Inferior parietal cortex (tissue), 1 donor: ENCODE data around the gene TEX36.
"Not testable (repeated sequence)": the region's sequence is repeated elsewhere in the genome, so short reads cannot be mapped to it uniquely, and the experiment has no call there.

Experiments used
- DNase-seq: peaks from one replicate; pipeline ENCODE4 v3.0.0-alpha.2; 2016; ENCODE audit errors: extremely low spot score

TEX36 gene

DNA sequence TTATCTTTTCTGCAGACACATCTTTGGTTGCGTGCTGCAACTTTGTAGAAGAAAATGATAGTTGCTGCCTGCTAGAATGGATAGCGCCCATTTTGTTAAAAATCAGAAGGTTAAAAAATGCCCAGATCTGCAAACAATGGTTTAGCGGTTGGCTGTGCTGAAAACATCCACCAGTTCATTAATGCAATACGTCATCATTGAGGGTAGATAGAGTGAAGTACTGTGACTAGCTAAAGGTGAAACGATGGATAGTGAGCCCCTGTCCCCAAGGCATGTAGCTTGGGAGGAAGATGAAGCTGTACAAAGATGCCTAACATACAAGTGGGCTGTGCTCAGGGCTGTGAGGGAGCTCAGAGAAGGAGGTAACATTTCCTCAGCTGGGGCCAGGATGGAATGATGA, 48.4 kb downstream of the TEX36 start:
- no peak for DNase-seq

- DNase-seq = no peak
These were observed 49.4 kb downstream of the TEX36 start for GRCh38 chr10:125633517-125633999.

DNA sequence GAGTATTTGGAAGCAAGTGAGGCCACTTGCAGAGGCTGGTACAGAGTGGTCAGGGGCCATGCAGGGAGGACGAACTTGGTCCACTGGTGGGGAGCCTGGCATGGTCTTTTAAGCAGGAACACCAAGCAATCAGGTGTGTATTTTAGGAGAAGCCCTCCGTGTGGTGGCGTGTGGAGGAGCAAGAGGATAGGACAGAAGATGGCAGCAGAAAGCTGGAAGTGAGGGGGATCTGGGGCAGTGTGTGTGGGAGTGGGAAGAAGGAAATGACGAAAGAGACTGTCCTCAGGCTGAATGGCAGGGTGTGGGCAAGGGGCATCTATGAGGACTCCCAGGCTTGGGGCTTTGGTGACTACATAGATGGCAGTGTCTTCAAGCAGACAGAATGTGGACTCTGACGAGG, 51.2 kb downstream of the TEX36 start:
- DNase-seq = no peak

DNA sequence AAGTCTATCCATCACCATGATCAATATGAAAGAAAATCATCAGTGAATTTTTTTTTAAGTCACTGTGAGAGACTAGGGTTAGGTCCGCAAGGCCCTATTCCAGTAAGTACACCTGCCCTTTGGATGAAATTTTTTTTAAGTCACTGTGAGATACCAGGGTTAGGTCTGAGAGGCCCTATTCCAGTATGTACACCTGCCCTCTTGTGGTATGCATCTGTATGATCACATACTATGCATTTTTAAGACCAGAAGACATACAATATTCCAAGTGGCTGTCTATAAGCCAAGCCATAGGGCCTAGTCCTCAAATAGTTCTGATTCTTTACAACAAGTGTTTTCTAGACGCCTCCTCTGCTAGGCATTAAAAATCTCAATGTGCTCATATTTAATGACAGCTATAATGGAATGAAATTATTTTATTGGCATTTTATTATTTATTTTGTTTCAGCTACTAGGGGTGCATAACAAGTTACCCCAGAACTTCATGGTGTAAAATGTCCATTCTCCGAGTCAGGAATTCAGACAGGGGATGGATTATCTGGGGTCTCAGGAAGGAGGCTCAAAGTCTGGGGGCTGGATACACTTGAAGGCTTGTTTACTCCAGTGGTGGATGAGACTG, 53.1 kb downstream of the TEX36 start:
- no peak for DNase-seq

- no peak for DNase-seq
These were observed 54.6 kb downstream of the TEX36 start for GRCh38 chr10:125628104-125629049.

GRCh38 chr10:125627646-125628045, 55.3 kb downstream of the TEX36 start:
- no peak for DNase-seq

- no peak for DNase-seq
These were observed 56.3 kb downstream of the TEX36 start for GRCh38 chr10:125626671-125627070.

DNA sequence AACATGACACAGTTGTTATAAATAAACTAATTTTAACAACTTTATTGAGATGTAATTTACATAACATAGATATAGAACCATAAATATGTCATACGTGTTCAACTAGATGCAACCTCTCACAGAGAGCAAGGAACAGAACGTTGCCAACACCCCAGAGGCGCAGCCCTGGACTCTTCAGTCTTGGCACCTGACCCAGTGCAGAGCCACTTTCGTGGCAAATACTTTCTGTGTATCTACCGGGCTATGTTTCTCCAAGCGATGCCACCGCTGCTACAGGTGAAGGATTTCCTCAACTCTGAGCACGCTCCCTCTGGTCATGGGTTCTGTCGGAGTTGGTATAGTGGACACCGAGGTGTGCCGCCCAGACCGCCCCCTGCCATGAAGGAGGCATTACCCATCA, 57.4 kb downstream of the TEX36 start:
- DNase-seq = no peak

GRCh38 chr10:125624800-125625199, 58.2 kb downstream of the TEX36 start:
- DNase-seq = no peak

DNA sequence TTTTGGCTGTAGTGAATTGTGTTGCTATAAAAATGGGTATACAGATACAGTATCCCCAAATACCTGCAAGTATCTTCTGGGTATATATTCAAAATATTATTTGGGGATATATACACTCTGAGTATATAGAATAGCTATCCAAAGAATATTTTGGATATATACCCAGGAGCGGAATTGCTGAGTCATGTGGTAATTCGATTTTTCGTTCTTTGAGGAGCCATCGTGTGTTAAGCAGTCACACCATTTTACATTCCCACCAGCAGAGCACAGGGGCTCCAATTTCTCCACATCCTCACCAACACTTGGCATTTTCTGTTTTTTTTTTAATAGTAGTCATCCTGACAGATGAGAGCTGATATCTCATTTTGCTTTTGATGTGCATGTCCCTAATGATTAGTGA, 61.9 kb downstream of the TEX36 start:
- DNase-seq = no peak

DNA sequence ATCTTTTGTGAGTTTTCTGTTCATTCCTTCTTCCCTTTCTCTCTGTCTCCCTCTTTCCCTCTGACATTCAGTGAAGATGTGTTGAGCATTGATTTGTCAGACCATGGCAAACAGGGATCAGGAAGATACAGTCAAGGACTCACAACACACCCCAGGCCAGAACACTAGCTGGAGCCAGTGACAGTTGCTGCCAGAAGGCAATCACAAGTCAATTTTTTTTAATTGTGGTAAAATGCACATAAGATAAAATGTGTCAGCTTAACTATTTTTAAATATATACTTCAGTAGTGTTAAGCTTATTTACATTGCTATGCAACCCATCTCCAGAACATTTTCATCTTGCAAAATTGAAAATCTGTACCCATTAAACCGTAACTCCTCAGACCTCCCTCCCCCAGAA, 62.6 kb downstream of the TEX36 start:
- DNase-seq = no peak

DNA sequence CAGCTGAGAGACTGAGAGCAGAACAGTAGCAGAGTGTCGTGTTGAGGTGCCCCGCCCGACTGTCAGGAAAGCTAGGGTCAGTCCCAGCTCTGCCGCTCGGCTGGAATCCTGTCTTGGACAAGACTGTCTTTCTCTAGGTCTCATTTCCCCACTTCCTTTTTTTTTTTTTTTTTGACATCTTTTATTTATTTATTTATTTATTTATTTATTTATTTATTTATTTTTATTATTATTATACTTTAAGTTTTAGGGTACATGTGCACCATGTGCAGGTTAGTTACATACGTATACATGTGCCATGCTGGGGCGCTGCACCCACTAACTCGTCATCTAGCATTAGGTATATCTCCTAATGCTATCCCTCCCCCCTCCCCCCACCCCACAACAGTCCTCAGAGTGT, 69.9 kb downstream of the TEX36 start:
- DNase-seq = not testable (repeated sequence)

- DNase-seq = no peak
These were observed 71.2 kb downstream of the TEX36 start for GRCh38 chr10:125611756-125612155.

GRCh38 chr10:125611216-125611615, 71.7 kb downstream of the TEX36 start:
- DNase-seq = no peak

DNA sequence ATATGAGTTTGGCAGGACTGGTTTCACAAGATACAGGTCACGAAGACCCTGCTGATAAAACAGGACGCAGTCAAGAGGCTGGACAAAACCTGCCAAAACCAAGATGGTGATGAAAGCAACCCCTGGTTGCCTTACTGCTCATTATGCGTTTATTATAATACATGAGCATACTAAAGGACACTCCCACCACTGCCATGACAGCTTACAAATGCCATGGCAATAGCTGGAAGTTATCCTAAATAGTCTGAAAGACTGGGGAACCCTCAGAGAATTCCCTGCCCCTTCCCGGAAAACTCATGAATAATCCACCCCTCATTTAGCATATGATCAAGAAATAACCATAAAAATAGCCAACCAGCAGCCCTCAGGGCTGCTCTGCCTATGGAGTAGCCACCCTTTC, 73.1 kb downstream of the TEX36 start:
- no peak for DNase-seq

DNA sequence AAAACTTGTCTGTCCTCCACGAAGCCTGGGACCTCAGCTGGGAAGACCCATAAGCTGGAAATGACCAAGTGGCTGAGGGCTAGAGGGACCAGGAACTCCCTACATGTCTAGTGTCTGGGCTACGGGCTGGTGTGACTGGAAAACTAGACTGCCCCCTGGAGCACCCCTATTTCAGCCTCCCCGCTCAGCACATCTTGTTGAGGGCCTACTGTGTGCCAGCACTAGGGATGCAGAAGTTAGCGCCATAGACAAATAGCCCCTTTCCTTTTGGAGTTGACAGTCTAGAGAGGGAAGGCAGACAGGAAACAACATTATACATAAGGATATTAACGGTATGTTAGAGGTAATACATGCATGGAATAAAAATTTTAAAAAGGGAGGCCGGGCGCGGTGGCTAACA, 74.5 kb downstream of the TEX36 start:
- DNase-seq = no peak

DNA sequence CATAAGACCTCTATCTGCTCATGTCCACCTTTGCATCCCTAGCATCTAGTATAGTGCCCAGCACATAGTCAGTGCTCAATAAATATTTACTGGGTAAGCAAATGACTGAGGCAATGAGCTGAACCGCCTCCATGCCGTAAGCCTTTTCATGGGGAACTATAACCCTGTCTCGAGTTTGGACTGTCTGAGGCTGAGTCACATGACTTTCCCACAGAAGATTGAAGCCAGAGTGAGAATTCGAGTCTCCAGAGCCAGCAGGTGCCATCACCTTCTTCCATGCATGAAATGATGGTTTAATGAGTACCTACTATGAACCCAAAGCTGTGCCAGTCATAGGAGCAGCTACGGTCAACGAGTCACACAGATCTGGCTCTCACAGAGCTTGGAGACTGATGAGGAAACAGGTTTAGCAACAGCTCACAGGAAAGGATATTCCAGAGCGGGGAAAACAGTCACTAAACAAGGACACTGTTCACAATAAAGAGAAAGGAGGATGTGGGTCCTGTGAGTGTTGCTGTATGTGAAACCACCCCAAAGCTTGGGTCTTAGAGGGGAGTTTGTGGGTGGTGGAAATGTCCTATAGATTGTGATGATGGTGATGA, 75.2 kb downstream of the TEX36 start:
- DNase-seq = no peak

DNA sequence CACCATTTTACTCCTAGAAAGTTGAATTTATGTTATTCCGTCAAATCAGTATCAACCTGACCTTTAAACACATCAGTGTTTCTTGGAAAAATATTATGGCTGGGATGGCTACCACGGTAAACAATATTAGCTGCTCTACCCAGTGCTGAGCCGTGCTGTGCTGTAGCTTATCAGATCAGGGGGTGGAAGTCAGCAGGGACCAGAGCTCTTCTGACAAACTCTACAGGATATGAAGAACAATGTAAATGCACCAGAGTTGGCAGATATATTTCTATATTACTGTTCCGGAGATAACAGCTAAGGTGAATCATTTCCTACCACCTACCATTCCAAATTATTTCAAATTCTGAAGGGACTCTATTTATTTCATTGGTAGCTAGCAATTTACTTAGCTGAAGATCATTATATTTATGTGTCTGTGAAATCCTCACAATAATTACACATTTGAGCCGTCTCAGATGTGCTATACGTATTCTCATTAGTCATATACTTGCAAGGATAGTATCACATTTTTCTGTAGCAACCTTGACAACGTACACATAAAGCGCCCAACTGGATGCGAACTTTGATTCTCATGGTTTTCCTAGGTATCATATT, 76.5 kb downstream of the TEX36 start:
- DNase-seq = no peak
